Superior temporal gyrus (tissue), 1 donor: Measurements from ENCODE around the gene GPX3.

Source experiments
- DNase-seq: peaks from one replicate; pipeline ENCODE4 v3.0.0-alpha.2; 2016; ENCODE audit errors: extremely low spot score

GPX3 gene

GRCh38 chr5:151056379-151057325 lies 36.3 kb downstream of the GPX3 start:
- DNase-seq = no peak

- DNase-seq = no peak
These were observed 37.9 kb downstream of the GPX3 start for GRCh38 chr5:151058301-151058700.

GRCh38 chr5:151058891-151059489 lies 38.6 kb downstream of the GPX3 start:
- DNase-seq = peak; percentile 28

- DNase-seq = no peak
These were observed 40.4 kb downstream of the GPX3 start for GRCh38 chr5:151060742-151061141.

DNA sequence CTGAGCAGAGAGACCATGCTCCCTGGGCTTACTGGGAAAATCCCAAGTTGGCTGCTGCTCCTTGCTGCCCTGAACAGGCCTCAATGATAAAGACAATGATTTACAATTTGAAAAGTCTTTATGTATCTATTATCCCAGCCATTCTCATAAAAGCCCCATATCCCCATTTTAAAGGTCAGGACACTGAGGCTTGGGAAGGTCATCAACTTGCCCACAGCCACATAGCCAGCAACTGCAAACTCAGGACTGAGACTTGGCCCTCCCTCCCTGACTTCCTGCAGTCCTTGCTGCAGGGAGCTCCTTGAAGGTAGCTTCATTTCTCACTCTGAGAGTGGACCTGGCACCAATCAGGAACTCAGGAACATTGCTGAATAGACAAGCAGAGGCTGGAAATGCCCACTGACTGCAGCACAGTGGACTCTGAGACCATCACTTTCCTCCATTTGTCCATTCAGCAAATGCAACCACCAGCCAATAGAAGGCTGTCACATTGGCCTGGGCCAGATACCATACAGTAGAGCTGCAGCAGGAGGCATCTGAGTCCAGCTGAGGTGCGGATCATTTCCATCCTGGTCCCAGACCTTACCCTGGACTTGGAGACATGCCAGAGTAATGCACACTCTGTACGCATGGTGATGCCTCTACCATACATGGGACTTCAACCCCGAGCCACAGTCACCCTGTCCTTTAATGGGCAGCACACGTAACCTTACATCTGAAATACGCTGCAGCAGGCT lies 42.2 kb downstream of the GPX3 start:
- DNase-seq = no peak

DNA sequence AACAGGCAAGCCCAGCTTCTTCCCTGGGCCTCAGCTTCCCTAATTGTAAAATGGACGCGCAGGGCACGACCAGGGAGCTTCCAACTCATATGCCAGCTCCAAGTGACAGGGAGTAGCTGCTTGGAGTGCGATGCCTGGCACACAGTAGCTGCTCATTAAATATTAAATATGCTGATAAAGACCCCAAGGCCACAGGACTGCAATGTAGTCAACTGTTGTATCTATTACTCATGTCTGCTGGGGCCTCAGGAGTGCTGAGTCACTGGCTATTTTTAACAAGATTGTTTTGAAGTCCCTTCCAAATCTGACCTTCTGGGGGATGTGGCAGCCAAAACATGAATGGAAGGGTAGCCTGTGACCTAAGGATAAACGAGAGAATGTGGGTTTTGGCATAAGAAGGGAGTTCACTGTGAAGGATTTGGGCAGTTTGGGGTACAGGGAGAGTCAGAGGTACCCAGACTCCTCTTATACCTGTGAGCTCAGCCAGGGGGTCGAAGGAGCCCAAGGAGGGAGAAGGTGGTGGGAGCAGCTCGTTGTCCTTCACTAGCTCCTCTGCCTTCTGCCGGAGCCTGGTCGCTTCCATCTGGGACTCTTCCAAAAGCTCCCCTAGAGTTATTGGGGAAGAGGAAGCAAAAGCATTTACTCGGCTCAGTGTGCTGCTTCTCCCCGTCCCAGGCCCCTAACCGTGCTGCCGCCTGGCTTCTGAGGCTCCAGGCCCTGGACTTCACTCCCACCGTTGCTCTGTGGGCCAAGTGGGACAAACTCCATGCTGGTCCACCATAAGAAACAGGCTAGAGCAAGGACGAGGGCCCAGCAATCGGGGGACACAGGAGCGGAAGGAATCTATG lies 43.0 kb downstream of the GPX3 start:
- no peak for DNase-seq

DNA sequence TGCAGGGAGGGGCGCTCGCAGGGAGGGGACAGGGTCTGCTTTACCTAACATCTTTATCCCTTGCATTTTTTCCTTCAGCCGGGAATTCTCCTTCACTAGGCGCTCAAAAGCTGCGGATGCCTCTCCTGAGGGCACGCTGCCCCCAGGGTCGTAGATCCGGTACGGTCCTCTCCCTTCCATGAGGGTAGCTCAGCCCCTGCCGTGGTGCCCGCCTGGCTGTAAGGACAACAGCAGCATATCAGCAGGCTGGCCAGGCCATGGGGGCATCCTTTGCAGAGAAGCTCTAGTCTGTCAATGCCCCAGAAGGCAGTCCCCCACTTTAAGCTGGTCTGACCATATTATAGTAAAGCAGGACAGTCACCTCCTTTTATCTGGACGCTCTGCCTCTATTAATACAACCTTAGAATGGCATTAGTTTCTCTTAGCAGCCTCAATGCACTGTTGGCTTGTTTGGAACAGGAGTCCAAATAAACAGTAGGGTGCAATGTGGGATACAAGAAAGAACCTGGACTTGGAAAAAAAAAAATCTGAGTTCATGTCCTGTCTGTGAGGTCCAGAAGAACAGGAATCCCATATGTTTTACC lies 44.6 kb downstream of the GPX3 start:
- DNase-seq = no peak

DNA sequence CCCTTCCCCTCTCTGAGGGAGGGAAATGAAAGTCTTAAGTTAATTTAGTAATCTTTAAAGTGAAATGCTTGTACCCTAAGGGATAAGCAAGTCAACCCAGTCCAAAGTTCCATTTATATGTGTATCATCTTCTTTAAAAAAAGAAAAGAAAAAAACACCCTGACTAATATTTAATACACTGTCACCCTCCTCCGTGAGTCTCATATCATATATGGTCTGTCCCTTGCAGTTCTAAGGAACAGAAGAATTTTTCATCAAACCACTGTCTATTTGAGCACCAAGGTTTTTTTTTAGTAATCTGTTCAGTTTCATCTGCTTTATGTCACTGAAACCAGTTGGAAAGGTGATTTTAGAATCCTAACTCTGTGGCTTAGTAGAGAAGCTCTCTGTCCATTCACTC lies 45.2 kb downstream of the GPX3 start:
- DNase-seq = no peak

DNA sequence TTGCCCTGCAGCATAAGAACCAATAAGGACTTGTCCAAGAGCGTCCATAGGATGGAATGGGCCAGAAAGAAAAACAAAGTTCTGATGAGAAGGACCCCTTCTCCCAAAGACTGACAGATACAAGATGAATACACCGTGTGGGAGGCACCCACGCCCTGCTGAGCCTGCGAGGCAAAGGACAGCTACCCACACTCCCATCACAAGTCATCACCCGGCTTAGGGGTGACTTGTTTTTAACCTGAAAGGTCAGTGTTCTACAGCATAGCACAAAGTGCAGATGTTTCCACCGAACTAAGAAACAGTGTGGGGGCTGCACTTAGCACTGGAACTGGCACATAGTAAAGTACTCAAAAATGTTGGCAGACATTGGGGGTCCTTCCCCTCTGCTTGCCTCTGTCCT lies 46.5 kb downstream of the GPX3 start:
- DNase-seq = no peak

GRCh38 chr5:151067632-151068432 lies 47.4 kb downstream of the GPX3 start:
- DNase-seq = no peak

- DNase-seq = no peak
These were observed 48.2 kb downstream of the GPX3 start for GRCh38 chr5:151068433-151069197.

- DNase-seq = no peak
These were observed 50.1 kb downstream of the GPX3 start for GRCh38 chr5:151070449-151070848.

DNA sequence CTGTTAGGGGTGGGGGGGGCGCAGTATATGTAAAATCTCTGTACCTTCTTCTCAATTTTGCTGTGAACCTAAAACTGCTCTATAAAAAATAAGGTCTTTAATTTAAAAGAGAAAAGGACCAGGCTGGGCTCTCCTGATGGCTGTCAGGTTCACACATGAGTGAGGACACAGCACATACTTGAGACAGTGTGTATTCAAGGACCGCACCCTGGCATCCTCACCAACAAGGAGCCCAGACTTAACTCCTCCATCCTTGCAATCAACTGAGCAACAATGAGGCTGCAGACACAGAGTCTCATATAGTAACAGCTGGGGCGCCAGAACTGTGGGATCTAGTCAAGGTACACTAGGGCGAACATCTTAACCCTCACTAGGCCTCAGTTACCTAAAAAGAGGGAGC lies 50.6 kb downstream of the GPX3 start:
- no peak for DNase-seq

- no peak for DNase-seq
These were observed 51.6 kb downstream of the GPX3 start for GRCh38 chr5:151071848-151072629.

DNA sequence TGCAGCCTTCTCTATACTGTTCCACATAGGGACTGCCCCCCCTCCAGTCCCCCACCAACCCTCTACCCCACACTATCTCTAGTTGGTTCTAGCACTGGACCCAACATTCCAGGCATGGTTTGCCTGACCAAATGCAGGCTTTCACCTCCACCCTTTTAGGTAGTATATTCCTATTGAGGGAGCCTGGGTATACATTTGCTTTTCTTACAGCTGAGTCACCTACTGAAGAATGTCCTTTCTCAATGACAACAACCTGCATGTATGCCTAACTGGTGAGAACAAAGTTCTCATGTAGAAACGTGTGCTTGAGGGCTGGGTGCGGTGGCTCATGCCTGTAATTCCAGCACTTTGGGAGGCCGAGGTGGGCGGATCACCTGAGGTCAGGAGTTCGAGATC lies 52.2 kb downstream of the GPX3 start:
- no peak for DNase-seq

DNA sequence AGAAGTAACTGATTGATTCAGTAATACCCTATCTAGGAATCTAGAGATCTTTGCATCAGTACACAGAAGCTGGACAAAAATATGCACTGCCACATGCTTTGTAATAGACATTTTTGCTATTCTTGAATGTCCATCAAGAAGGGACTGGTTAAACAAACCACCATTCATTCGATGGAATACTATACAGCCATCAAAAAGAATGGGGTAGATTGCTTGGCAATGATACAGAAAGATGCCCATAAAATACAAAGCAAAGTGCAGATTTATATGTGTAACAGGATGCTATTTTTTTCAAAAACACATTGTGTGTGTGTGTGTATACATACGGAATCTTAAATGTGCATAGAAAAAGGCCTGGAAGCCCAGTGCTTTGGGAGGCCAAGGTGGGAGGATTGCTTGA lies 52.9 kb downstream of the GPX3 start:
- DNase-seq = no peak

- DNase-seq = no peak
These were observed 54.2 kb downstream of the GPX3 start for GRCh38 chr5:151074557-151074956.

DNA sequence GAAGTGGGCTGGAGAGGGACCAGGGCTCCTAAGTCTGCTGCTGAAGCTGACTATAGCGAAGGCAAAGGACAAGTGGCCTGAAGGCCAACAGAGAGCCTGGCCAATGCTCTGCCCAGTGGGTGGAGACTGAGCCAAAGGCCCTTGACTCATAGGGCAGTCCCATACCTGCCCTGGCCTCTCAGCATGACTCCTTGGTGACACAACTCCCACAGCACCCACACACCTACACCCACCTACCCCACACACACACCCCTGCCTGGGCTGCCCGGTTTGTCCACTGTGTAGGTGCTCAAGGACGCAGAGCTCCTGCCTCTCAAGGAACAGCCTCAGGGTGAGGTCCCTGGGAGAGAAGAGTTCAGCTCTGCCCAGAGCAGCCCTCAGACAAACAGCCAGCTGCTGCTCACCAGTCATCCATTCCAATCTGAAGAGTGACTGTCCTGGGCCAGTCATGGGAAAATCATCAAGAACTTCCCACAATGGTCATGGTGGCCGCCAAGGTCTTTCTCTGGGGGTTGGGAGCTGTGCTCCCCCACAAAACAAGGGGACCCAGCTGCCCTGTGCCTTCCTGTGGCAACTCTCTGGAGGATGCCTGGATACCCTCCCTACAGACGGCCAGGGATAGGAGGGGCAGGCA lies 55.4 kb downstream of the GPX3 start:
- no peak for DNase-seq
